GM18508 (cell line): ENCODE results near the gene GRIN1.

Source experiments
- ATAC-seq: cut with Tn5 transposase; IDR thresholded peaks from one replicate; pipeline ENCODE4 v1.9.1; 2021; ENCODE audit warnings: moderate number of reproducible peaks; ENCODE audit not compliant: insufficient read depth, unreplicated experiment

GRIN1 gene

DNA sequence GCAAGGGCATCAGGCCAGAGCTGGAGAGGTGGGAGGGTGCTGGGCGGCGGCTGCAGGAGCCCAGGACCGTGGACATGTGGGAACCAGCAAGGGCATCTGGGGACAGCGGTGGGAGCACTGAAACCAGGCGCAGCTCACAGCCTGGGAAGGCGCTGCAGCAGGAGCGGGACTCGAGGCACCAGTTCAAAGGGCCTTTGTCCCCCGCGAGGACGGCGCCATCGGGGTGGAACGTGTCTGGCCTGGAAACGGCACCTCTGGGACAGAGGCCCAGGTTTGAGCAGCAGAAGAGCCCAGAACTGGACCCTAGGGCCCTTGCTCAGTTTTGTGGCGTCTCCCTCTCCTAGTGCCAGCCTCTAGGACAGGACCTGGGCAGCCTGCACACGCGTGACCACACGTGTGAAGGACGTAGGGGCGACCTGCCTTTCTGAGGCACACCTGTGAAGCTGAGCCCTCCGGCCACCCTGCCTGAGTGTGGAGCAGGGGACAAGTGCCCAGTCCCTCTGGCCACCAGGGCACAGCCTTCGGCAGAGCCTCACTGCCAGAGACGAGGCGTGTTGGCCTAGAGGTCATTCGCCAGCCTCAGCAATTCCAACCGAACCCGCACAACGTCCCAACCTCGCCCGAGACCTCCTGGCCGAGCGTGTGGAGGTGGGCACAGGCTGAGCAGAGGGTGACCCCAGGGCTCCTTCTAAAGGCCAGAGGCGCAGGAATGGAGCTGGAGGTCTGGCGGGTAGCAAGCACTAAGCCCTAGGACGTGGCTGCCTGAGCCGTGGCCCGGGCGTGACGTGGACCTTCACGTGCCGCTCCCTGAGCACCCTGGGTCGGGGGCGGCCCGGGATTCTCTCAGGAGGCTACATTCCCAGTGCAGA is 35.1 kb downstream of the GRIN1 start:
- no peak for ATAC-seq

DNA sequence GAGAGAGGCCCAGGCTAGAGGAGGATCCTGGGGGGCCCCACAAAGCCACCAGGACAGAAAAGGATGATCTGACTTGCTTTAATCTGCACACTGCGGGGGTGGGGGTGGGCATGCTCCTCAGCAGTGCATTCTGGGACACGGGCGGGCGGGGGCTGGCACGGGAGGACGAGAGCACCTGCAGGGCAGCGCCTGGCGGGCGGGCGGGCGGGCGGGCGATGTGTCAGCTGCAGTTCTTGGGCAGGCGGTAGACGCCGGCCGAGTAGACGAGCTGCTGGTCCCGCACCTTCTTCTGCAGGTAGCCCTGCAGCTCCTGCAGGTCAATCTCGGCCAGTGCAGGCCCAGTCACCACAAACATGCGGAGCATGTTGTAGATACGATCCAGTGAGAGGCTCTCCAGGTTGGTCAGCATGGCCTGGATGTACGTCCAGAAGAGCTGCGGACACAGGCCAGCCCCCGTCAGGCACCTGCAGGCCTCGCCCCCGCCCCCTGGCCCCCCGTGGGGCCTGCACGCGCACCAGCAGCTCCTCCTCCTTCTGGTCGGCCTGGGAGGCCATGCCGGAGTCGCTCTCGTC is 35.9 kb downstream of the GRIN1 start:
- ATAC-seq: no peak

DNA sequence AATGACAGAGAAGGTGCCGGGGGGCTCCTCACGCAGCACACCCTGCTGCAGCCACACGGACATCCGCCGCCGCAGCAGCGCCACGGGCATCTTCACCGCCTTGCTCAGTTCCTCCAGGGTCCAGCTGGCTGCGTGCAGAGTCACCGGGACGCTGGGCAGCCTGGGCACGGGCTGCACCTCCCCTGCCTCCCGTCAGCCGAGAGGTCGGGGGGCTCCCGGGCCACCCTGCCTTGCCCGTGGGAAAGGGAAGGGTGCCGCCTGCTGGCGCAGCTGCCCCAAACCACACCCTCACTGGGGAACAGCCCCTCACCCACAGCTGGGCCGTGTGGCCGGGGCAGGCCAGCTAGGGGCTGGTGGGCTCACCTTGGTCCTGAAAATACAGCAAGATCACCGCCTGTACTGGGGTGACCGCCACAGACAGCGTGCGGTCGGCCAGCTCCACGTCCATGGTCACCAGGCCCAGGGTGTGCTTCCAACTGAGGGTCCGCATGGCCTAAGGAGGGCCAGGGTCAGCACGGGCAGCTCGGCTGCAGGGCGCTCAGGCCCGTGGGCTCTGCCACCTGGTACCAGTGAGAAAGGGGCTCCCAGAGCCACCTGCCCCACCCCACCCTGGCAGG is 36.5 kb downstream of the GRIN1 start:
- no peak for ATAC-seq

DNA sequence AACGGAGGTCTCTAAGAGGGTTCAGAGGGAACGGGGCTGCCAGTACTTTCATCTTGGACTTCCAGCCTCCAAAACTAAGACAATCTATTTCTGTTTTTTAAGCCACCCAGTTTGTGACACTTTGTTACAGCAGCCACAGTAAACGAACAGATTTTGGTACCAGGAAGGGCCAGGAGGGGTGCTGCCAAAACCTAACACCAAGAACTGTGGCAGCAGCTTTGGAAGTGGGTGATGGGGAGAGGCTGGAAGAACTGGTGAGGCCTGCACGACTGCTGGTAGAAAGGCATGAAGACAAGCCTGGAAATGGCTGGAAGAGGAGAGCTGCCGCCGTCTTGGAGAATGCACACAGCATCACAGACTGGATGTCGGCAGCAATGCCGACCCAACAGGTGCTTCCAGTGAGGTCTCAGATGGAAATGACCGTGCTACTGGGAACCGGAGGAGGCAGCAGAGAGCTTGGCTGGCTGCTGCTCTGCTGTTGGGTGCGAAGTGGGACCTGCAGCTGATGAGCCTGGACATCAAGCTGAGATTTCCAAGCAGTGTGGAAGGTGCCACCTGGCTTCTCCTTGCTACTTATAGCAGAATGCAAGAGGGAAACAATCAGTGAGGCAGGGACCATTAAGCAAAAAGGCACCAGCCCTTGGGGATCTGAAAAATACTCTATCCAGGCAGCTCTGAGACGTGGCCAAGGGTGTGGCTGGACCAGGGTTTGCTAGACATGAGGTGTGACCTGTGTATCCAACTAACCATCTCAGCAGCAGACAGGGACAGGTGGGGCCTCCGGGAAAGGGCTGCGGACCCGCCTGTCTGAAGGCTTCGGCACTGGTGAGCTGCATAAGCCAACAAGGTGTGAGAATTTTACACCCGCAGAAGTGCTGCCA is 37.6 kb downstream of the GRIN1 start:
- no peak for ATAC-seq

DNA sequence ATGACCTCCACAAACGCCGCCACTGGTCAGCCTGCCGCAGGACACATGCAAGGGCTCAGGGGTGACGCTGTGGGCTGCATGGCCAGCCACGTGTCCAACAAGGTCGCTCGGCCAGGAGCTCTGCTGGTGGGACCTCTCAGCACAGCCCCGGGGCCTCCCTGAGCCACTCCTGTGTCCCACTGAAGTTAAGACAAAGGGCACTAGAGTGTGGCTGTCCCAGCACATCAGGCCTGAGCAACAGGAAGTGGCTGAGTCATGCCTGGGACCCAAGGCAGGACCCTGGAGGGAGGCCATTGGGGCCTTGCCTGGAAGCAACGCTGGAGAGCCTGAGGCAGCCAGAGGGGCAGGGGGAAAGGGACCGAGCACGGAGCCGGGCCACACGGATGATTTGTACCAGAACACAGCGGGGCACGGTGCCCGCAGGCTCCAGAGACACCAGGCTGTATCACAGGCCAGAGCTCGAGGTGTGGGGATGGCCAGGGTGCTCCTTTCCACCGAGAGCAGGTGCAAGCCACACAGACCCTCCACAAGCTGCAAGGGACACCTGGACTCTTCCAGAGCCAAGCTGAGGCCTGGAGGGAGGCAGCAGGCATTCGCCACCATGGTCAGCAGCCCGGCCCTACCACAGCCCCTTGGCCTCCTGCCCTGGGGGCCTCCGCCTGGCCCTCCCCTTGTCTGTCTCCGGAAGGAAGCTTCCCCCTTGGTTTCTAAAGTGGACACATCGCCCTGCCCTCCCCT is 39.4 kb downstream of the GRIN1 start:
- no peak for ATAC-seq

DNA sequence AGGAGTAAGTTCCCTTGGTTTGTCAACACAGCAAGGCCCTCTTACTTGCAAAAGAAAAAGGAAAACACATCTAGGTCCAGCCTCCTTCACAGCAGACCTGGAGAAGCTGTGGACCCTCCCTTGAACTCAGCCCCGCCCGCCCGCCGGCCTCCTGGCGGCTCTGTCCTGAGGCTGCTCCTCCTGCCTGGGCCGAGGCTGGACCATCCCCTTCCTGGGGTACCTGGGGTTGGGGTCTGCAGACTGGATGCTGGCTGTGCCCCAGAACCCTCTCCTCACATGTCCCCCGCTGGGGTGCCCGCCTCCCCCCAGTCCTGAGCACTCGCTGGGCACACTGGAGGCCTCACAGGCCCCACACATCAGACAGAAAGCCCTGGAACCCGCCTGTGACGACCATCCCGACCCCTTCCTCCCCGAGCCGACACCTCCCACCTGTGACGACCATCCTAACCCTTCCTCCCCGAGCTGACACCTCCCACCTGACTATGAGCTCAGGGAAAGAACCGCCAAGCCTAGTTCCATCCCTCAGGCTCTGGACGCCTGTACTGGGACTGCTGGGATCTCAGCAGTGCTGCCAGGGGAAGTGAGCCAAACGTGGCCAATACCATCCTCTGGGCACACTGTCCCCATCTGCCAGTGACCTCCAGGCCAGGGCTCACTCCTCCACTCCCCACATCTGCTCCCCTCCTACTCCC is 40.1 kb downstream of the GRIN1 start:
- ATAC-seq: no peak

DNA sequence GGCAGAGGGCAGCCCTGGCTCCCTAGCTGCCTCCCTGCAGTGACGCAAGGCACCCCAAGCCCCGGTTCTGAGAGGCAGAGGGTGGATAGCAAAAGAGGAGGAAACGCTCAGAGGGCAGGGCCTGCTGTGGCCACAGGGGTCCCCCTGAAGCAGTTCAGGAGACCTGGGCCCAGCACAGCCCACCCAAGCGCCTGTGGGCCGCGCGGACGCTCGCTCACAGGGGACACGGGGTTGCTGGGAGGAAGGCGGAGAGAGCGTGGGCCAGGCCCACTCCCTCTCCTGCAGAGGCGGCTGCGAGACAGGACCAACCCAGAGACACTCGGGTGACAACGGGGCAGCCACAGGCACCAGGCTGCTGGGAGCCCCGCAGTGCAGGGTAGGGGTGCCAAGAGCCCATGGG is 40.8 kb downstream of the GRIN1 start:
- no peak for ATAC-seq

DNA sequence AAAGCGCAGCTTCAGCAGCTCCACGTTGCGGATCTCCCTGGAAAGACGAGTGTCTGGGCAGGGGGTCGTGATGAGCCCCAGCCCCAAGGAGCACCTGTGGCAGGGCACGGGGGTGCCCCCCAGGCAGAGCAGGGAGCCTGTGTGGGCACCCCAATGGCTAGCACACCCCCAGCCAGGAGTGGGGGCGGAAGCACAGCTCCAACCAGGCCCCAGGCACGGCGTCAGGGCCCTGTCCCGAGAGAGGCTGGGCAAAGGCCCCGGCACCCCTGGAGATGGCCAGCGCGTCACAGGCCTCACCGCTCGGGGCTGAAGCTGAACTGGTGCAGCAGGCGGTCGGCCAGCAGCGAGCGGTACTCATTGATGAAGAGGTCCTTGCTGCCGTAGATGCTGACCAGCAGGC is 41.5 kb downstream of the GRIN1 start:
- ATAC-seq: no peak

DNA sequence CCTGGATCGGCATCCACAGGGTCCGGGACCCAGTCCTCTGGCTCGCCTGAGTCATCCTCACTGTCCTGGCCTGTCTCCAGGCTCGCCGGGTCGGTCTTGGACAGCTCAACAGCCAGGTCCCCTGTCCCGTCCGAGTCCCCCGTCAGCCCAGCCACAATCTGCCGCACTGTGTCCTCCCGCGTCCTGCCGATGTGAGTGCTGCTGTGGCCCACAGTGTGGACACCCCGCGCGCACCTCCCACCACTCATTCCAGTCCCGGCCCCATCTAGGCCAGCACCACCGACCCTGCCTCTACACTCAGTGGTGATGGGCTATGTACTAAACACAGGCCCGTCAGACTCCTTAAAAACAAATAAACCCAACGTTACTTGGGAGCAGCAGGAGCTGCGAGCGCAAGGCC is 42.7 kb downstream of the GRIN1 start:
- no peak for ATAC-seq

DNA sequence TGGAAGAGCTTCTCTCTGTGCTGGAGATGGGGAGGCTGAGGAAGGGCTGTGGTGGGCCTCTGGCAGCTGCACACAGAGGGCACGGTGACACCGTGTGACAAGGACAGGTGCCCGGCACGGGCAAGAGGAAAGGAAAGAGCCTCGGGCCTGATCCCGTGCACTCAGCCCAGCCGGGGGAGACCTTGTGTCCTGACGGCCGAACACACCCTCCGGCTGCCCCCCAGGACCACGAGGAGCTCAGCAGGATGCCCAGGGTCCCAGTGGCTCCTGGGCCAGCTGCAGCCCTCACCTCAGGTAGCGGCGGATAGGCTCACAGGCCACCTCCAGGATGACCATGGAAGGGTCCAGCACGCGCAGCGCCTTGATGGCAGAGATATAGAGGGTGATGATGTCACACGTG is 43.9 kb downstream of the GRIN1 start:
- ATAC-seq: no peak

DNA sequence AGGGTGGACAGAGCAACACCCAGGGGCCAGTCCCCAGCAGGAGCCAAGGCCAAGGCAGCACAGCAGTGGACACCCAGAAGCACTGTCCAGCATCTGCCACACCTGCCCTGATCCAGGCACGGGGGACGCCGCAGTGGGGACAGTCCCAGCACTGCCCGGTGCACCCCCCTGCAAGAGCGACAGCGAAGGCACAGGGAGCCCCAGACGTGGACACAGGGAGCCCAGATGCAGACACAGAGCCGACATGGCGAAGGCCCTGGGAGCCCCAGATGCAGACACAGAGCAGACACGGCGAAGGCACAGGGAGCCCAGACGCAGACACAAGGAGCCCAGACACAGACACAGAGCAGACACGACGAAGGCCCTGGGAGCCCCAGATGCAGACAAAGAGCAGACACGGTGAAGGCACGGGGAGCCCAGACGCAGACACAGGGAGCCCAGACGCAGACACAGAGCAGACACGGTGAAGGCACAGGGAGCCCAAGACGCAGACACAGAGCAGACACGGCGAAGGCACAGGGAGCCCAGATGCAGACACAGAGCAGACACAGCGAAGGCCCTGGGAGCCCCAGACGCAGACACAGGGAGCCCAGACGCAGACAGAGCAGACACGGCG is 45.1 kb downstream of the GRIN1 start:
- no peak for ATAC-seq

DNA sequence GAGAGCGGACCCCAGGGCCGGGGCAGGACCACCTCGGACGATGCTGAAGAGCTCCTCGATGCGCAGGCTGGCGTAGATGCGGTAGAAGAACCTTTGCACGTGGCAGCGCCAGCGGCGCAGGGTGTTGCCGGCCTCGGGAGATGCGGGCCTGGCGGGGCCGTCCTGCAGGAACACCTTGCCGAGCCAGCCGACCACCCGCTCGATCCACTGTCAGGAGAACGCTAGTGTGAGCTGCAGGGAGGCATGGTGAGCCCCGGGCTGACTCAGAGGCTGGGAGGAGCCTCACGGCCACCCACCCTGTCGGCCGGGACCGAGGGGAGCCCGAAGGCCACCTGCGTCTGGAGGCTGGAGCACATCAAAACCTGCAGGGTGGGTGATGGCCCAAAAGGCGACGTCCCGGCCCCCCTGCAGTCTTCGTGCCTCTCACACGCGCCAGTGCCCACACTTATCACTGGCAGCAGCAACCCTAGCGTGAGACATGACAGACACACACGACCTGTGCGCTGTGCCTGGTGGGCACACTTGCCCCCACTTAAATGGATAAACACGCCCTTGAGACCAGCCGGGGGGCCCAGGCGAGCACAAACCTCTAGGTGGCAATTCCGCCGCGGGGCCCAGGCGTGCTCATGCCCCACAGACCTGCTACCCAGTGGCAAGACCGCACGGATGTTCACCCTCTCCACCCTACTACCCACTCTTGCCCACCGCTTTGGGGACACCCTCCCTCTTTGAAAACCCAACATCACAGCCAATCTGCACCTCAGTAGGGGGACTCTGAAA is 46.1 kb downstream of the GRIN1 start:
- no peak for ATAC-seq

DNA sequence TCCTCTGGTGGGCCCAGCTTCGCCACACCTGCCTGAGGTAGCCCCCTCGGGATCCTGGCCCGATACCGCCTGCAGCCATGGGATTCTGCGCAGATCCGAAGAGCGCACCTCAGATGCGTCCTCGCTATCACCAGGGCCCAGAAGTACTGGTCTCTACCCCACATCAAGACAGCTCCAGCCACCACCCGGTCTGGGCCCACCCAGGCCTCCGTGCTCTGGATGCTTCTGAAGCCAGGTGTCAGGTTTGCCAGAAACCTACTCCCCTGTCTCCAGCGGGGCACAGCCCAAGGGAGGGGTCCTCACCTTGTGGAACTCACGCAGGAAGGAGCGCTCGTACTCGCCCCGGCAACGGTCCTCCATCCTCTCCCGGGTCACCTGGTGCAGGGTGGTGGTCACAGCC is 47.0 kb downstream of the GRIN1 start:
- ATAC-seq: no peak

DNA sequence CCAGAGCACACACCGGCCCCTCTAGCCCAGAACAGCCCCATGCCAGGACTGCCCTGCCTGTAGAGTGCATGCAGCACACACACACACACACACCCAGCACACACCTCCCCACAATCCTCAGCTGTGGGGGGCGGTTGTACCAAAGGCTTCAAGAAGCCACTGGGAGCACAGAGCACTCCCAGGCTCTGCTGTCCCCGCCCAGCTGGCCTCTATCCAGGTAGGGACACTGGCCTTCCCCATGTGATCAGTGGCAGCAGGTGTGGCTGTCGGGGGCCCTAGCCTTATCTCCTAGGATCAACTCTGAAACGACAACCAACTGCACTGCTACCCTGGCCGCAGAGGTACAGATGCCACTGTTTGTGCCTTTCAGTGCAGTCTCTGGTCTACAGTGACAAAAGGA is 47.4 kb downstream of the GRIN1 start:
- no peak for ATAC-seq

DNA sequence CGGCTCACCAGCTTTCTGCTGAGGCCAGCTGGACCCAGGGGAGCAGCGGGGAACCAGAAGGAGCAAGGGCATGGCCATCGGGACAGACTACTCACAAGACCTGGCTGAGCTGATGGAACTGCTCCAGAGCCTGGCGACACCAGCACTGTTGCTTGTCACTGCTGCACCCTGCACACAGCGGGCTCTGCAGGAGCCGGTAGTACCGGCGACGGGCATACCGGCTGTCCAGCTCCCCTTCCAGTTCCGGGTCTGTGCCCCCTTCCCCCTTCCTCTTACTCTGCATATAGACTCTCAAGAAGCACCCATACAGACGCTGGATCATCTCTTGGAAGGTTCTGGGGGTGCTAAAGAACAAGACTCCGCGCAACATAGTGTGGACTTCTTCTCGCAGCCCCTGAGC is 48.4 kb downstream of the GRIN1 start:
- no peak for ATAC-seq

DNA sequence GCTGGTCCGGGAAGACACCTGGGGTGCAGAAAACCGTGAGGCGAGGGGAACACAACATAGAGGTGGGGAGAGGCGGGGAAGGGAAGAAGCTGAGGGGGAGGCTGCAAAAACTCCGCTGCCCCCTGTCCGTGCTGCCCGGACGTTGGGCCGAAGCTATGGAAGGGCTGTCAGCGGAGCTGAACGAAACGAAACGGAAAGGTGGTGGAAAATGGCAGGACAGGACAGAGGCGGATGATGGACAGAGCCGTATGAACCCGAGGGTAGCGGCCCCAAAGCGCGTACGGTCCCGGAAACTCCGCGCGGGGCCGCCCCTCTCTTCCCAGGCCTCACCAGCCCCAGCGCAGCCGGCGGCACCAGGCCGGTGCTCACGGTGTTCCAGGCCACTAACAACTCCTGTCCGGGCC is 49.1 kb downstream of the GRIN1 start:
- ATAC-seq: no peak

DNA sequence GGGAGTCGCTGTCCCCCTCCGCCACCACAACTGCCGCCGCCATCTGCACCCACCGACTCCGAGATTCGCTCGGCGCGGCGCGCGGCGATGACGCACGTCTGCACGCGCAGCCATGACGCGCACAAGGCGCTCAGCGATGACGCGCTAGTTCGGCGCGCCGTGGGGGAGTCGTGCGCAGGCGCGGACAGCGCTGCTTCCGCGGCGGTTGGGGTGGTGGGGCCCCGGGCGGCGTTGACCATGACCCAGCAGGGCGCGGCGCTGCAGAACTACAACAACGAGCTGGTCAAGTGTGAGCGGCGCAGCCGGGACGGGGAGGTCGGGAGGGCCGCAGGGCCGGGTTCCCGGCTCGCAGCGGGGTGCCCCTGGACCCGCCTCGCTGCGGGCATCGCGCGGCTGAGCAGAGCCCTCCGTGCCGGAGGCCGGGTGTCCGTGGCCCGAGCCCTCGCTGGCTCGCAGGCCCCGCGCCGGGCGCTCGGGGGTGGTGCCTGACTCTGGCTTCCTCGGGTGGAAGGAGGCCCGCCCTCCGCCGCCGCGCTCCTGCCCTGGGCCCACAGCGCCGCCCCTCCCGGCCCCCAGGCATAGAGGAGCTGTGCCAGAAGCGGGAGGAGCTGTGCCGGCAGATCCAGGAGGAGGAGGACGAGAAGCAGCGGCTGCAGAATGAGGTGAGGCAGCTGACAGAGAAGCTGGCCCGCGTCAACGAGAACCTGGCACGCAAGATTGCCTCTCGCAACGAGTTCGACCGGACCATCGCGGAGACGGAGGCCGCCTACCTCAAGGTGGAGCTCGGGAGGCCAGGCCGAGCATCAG is 49.7 kb downstream of the GRIN1 start, which contains the start of the genes ANAPC2 and SSNA1:
TSS of gene ANAPC2 (minus strand) at position 71 of the 807 bp plus-strand sequence. CDS start at position 43, 28 bp downstream.
TSS of gene SSNA1 (plus strand) at position 187 of the 807 bp plus-strand sequence. CDS start at position 238, 51 bp downstream.
- peak; percentile 39 for ATAC-seq
